ENCODE measurements around the gene MBOAT7. TPM values are rescaled to one million over a fixed set of nuclear protein-coding genes. Genes with fewer than 3 reads are reported as not detected.

The MBOAT7 gene
- total RNA-seq, 1 experiment from 2014 or later: 100 TPM

DNA sequence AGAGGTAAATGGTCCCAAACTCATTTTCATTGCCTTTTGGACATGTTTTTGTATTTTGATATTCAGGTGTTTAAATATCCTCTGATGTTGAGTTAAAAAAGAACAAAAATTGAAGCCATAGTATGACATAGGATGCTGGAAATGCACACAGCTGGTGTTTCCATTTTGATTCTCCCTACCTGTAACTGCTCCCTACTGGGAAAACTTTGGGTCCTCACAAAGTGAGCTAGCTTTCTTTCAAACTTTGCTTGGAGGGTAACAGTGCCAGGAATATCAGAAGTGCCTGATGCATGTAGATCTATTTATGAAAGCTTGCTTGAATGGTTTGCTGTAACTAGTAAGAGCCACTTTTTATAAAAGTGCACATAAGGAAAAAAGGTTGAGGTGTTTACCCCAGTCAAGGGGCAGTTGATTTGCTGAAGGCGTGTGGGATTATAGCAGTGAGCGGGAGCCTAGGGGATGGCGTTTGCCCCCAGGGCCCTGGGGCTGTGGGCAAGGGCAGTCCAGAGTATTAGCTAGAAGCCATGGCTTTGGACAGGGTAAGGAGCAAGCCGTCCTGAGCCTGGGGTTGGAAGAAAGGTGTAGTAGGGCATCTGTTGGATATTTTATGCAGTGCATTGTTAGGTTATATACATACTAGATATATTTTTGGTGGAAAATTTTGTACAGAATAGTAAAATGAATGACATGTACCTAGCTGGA is 15.5 kb upstream of the MBOAT7 start:
- peak overlapping the region; percentile 95 to 98 for H3K4me3 Mint-ChIP-seq
- Histone ChIP-seq H3K4ac (ENCODE audit: low read depth, low read length) (no peak overlapping the region), H3K79me1 (ENCODE audit: insufficient read depth, low read depth, low read length, poor library complexity, severe bottlenecking) (peaks cover 6% of the 10 kb centered on the region), H2BK5ac (ENCODE audit: insufficient read length, low read length) (no peak overlapping the region), H3K9ac (ENCODE audit: extremely low read depth, insufficient read length, low read length) (peak overlapping the region; percentile 29), H4K91ac (ENCODE audit: insufficient read length, low read depth, low read length) (no peak overlapping the region), H4K20me1 (ENCODE audit: control insufficient read depth, insufficient read depth, insufficient read length) (peaks cover 3% of the 10 kb centered on the region), H3K4me1 (ENCODE audit: insufficient read depth, low read length) (peaks cover 3% of the 10 kb centered on the region), H4K8ac (replicated peaks; ENCODE audit: insufficient read length, low read depth, low read length) (no peak overlapping the region), H3T11ph (ENCODE audit: low read length) (no peak overlapping the region), H3K23ac (ENCODE audit: insufficient read length, low read depth, low read length) (no peak overlapping the region), H3K27me3 (ENCODE audit: insufficient read depth, low read length) (no peaks in the 10 kb centered on the region), H3K18ac (ENCODE audit: insufficient read length, low read depth, low read length) (no peak overlapping the region), H3K23me2 (ENCODE audit: insufficient read length, low read depth, low read length, poor library complexity, severe bottlenecking) (peaks cover 7% of the 10 kb centered on the region), H2BK120ac (ENCODE audit: low read depth, low read length, poor library complexity, severe bottlenecking) (no peak overlapping the region), H2AFZ (ENCODE audit: low read length) (no peak overlapping the region), H3K9me3 (ENCODE audit: control insufficient read depth, low read depth, low read length) (no peaks in the 10 kb centered on the region), H2AK5ac (ENCODE audit: insufficient read length, low read length) (no peak overlapping the region), H2BK15ac (ENCODE audit: low read depth, low read length) (no peak overlapping the region), H3K27ac (ENCODE audit: insufficient read length, low read depth, low read length) (no peak overlapping the region), H3K79me2 (ENCODE audit: insufficient read depth, low read length) (peaks cover 39% of the 10 kb centered on the region), H3K14ac (ENCODE audit: insufficient read depth, low read length) (no peak overlapping the region), H3K4me2 (ENCODE audit: insufficient read depth, insufficient read length, low read length) (peak overlapping the region; percentile 28), H2BK12ac (ENCODE audit: insufficient read length, low read depth, low read length) (no peak overlapping the region), H3K56ac (ENCODE audit: insufficient read length, low read depth, low read length) (no peak overlapping the region), H4K5ac (ENCODE audit: insufficient read length, low read depth, low read length) (no peak overlapping the region), H2BK20ac (ENCODE audit: low read depth, low read length, poor library complexity, severe bottlenecking) (no peak overlapping the region)
- peak overlapping the region in 1 of 3 experiments; percentile 76; a peak in 2 of 7 replicates for H3K27ac Mint-ChIP-seq
- H3K9me3 Mint-ChIP-seq: no peaks in the 10 kb centered on the region
- TF ChIP-seq, protein P1, sequence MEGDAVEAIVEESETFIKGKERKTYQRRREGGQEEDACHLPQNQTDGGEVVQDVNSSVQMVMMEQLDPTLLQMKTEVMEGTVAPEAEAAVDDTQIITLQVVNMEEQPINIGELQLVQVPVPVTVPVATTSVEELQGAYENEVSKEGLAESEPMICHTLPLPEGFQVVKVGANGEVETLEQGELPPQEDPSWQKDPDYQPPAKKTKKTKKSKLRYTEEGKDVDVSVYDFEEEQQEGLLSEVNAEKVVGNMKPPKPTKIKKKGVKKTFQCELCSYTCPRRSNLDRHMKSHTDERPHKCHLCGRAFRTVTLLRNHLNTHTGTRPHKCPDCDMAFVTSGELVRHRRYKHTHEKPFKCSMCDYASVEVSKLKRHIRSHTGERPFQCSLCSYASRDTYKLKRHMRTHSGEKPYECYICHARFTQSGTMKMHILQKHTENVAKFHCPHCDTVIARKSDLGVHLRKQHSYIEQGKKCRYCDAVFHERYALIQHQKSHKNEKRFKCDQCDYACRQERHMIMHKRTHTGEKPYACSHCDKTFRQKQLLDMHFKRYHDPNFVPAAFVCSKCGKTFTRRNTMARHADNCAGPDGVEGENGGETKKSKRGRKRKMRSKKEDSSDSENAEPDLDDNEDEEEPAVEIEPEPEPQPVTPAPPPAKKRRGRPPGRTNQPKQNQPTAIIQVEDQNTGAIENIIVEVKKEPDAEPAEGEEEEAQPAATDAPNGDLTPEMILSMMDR (conservative IDR thresholded peaks at IDR 0.05): no peak
- H3K27me3 Mint-ChIP-seq (ENCODE audit: low read depth): no peaks in the 10 kb centered on the region; the same call in 1 of the 2 replicates
- H3K4me1 Mint-ChIP-seq: peaks cover 49 to 73% of the 10 kb centered on the region in 2 experiments
- H3K36me3 Mint-ChIP-seq (ENCODE audit: insufficient read depth in 1 of 3, low read depth in 3 of 3): peaks cover 77 to 82% (median 80%) of the 10 kb centered on the region in 3 experiments
- WGBS (ENCODE audit: extremely low coverage, insufficient read length, low lambda C conversion rate): no CpG with 5 or more reads among the region's 4 CpGs
- DNase-seq: no peak

All from H9 (cell line).